HG03280 (cell line): ENCODE data around the gene HES7.
"Not testable (repeated sequence)": the region's sequence is repeated elsewhere in the genome, so short reads cannot be mapped to it uniquely, and the experiment has no call there.

ENCODE experiments used
- ATAC-seq: cut with Tn5 transposase; IDR thresholded peaks from one replicate; pipeline ENCODE4 v1.9.1; 2021; ENCODE audit warnings: mild to moderate bottlenecking, moderate library complexity; ENCODE audit not compliant: unreplicated experiment

The HES7 gene

GRCh38 chr17:8105957-8106398 is 17.9 kb downstream of the HES7 start:
- no peak for ATAC-seq

GRCh38 chr17:8104911-8105310 is 19.0 kb downstream of the HES7 start:
- ATAC-seq, result no peak

GRCh38 chr17:8103549-8103948 is 20.4 kb downstream of the HES7 start:
- ATAC-seq, result no peak

- ATAC-seq, result no peak
Observed at GRCh38 chr17:8101721-8102120, 22.2 kb downstream of the HES7 start.

- no peak for ATAC-seq
Observed at GRCh38 chr17:8100763-8101162, 23.1 kb downstream of the HES7 start.

GRCh38 chr17:8100111-8100510 is 23.8 kb downstream of the HES7 start:
- ATAC-seq, result no peak

- no peak for ATAC-seq
Observed at GRCh38 chr17:8096541-8096940, 27.4 kb downstream of the HES7 start.

GRCh38 chr17:8095361-8095760 is 28.5 kb downstream of the HES7 start:
- no peak for ATAC-seq

- ATAC-seq, result no peak
Observed at GRCh38 chr17:8091033-8091687, 32.7 kb downstream of the HES7 start.

GRCh38 chr17:8089728-8090127 is 34.2 kb downstream of the HES7 start:
- no peak for ATAC-seq

GRCh38 chr17:8087952-8088230 is 36.0 kb downstream of the HES7 start:
- no peak for ATAC-seq

- no peak for ATAC-seq
Observed at GRCh38 chr17:8087075-8087951, 36.6 kb downstream of the HES7 start, which contains the start of gene ALOX12B. TSS of gene ALOX12B (minus strand) at chr17:8087716. CDS start at chr17:8087442, 274 bp downstream.

GRCh38 chr17:8084250-8084649 is 39.7 kb downstream of the HES7 start:
- no peak for ATAC-seq

GRCh38 chr17:8082292-8082691 is 41.6 kb downstream of the HES7 start:
- ATAC-seq, result no peak

GRCh38 chr17:8081876-8082275 is 42.0 kb downstream of the HES7 start:
- no peak for ATAC-seq

- ATAC-seq, result no peak
Observed at GRCh38 chr17:8080799-8081219, 43.1 kb downstream of the HES7 start.

- no peak for ATAC-seq
Observed at GRCh38 chr17:8080208-8080798, 43.6 kb downstream of the HES7 start.

- no peak for ATAC-seq
Observed at GRCh38 chr17:8079291-8080207, 44.4 kb downstream of the HES7 start.

GRCh38 chr17:8077939-8078338 is 46.0 kb downstream of the HES7 start:
- ATAC-seq, result not testable (repeated sequence)

- no peak for ATAC-seq
Observed at GRCh38 chr17:8076502-8077266, 47.2 kb downstream of the HES7 start.
